Stomach (tissue), 9 donors: ENCODE results near the gene SLC12A7. TPM values are rescaled to one million over a fixed set of nuclear protein-coding genes. Genes with fewer than 3 reads are reported as not detected.
A peak's percentile ranks its signal among the peaks of the same experiment; 100 is the strongest.

Experiments
- DNase-seq, 2 donors: peaks; one replicate each; pipeline versions ENCODE4 v3.0.0 to v3.0.0-alpha.2; 2013 to 2019
- H3K27ac ChIP-seq, 5 donors: fragments of 200-600 bp in 4 of 5; sonication (generic) in 4 of 5; one replicate each; pipeline ENCODE4 v1.5.1; 2013 to 2019; ENCODE audit warnings: mild to moderate bottlenecking in 1 of 5, moderate library complexity in 1 of 5
- H3K27me3 ChIP-seq, 3 donors: fragments of 200-600 bp; sonication (generic); one replicate each; pipeline ENCODE4 v1.5.1; 2017 to 2019; ENCODE audit warnings: mixed run types in 1 of 3
- H3K36me3 ChIP-seq, 4 donors: fragments of 200-600 bp; sonication (generic); 1 replicate in 3 of 4; 2 replicates in 1 of 4; pipeline ENCODE4 v1.5.1; 2016 to 2019
- H3K4me1 ChIP-seq, 4 donors: fragments of 200-600 bp; sonication (generic); one replicate each; pipeline ENCODE4 v1.5.1; 2016 to 2019
- H3K4me3 ChIP-seq, 4 donors: fragments of 200-600 bp; sonication (generic) in 3 of 4; one replicate each; pipeline ENCODE4 v1.5.1; 2016 to 2019; ENCODE audit warnings: mild to moderate bottlenecking in 1 of 4
- H3K9me3 ChIP-seq, 4 donors: fragments of 200-600 bp; sonication (generic); one replicate each; pipeline ENCODE4 v1.5.1; 2016 to 2019
- CTCF ChIP-seq, 7 experiments: fragments of 450-650 bp in 4 of 7; fragments of 200-600 bp in 3 of 7; sonication (generic) in 3 of 7; IDR thresholded peaks; one replicate each; pipeline ENCODE4 v1.5.1; 2016 to 2019; ENCODE audit warnings: antibody characterized with exemption in 7 of 7, control low read depth in 2 of 7, mild to moderate bottlenecking in 1 of 7
- EP300 ChIP-seq: sonication (generic); formaldehyde crosslinking; IDR thresholded peaks from one replicate; pipeline ENCODE4 v1.6.1; 2017; ENCODE audit warnings: antibody characterized with exemption
- POLR2A ChIP-seq, 4 donors: fragments of 450-650 bp; IDR thresholded peaks; one replicate each; pipeline ENCODE4 v1.6.1; 2016; ENCODE audit warnings: antibody characterized with exemption in 4 of 4, control low read depth in 2 of 4, mild to moderate bottlenecking in 1 of 4, moderate library complexity in 1 of 4
- POLR2AphosphoS5 ChIP-seq, 3 donors: sonication (generic); formaldehyde crosslinking; IDR thresholded peaks; one replicate each; pipeline ENCODE4 v1.6.1; 2016; ENCODE audit warnings: antibody characterized with exemption in 3 of 3
- WGBS, 5 donors: extraction: QIAGEN DNeasy Blood & Tissue Kit in 3 of 5; methylation state at CpG; one replicate each; pipeline versions ENCODE4 v1.1.5 to v1.1.7; 2013 to 2018; 5-methylcytosine and 5-hydroxymethylcytosine counted together
- intact Hi-C: fragments of 100-400 bp; cut with DNase I; formaldehyde crosslinking; loops from one replicate; pipeline ENCODE4 v1.15.1; 2023; ENCODE audit warnings: low total_unique reads
- polyA plus RNA-seq, 3 donors: library from polyadenylated mRNA; stranded (reverse); fragments of 200-250 nt; gene quantifications; one replicate each; pipeline ENCODE4 v1.2.3, GENCODE V29; 2013
- total RNA-seq, 5 donors: library from RNA; depleted of rRNA; stranded (reverse); fragments of >200 nt; gene quantifications; one replicate each; pipeline versions ENCODE4 v1.1.0 to v1.2.3, GENCODE V29; 2014 to 2016
- donor health status: healthy with polysubstance abuse.
- donor health status: Bipolar disorder and iron deficiency.
- donor health status: healthy.

Gene SLC12A7
- total and polyA plus RNA-seq, 8 donors, result 4.7 to 346 (median 37.7) TPM

GRCh38 chr5:1156033-1156753 is 44.3 kb upstream of the SLC12A7 start:
- H3K27me3 ChIP-seq, result peaks cover 0 to 88% (median 23%) of the 10 kb centered on the region in 3 donors
- intact Hi-C loops, result no loop called here
- H3K27ac ChIP-seq, result no peak overlapping the region
- H3K4me1 ChIP-seq, result peaks cover 13 to 33% (median 19%) of the 10 kb centered on the region in 4 donors
- peak in 1 of 2 donors; percentile 58 for DNase-seq
- H3K36me3 ChIP-seq, result no peaks in the 10 kb centered on the region
- H3K4me3 ChIP-seq, result peak overlapping the region; percentile 24 to 47 (median 27)
- TF ChIP-seq POLR2A (IDR thresholded peaks at IDR 0.05) (no peak), CTCF (IDR thresholded peaks at IDR 0.05) (no peak), POLR2AphosphoS5 (IDR thresholded peaks at IDR 0.05) (no peak), EP300 (no peak)
- 20 to 69% (median 23%) methylated on average over 11 to 51 of the region's 51 CpGs for WGBS, 5 donors
- peaks cover 3 to 6% (median 5%) of the 10 kb centered on the region in 4 donors for H3K9me3 ChIP-seq

GRCh38 chr5:1155191-1156032 is 43.5 kb upstream of the SLC12A7 start:
- intact Hi-C loops, result no loop called here
- H3K27me3 ChIP-seq, result peaks cover 0 to 91% (median 23%) of the 10 kb centered on the region in 3 donors
- peaks cover 3 to 6% (median 5%) of the 10 kb centered on the region in 4 donors for H3K9me3 ChIP-seq
- peak overlapping the region; percentile 24 to 47 (median 27) for H3K4me3 ChIP-seq
- WGBS, 5 donors, result 2 to 6% (median 3%) methylated on average over 32 to 96 of the region's 98 CpGs
- TF ChIP-seq POLR2A (IDR thresholded peaks at IDR 0.05) (no peak), POLR2AphosphoS5 (IDR thresholded peaks at IDR 0.05) (no peak), CTCF (IDR thresholded peaks at IDR 0.05) (no peak), EP300 (no peak)
- peaks cover 13 to 29% (median 19%) of the 10 kb centered on the region in 4 donors for H3K4me1 ChIP-seq
- no peak overlapping the region for H3K27ac ChIP-seq
- peak in 1 of 2 donors; percentile 52 for DNase-seq
- H3K36me3 ChIP-seq, result no peaks in the 10 kb centered on the region

GRCh38 chr5:1153428-1153827 is 41.6 kb upstream of the SLC12A7 start:
- Histone ChIP-seq H3K36me3 (no peaks in the 10 kb centered on the region), H3K9me3 (peaks cover 3 to 6% (median 5%) of the 10 kb centered on the region in 4 donors), H3K4me1 (peaks cover 13 to 29% (median 19%) of the 10 kb centered on the region in 4 donors), H3K27me3 (peaks cover 0 to 73% (median 23%) of the 10 kb centered on the region in 3 donors), H3K27ac (no peak overlapping the region), H3K4me3 (no peak overlapping the region)
- 65 to 83% (median 71%) methylated on average over 9 to 12 of the region's 12 CpGs for WGBS, 5 donors
- DNase-seq, result no peak
- intact Hi-C loops, result no loop called here
- no peak for TF ChIP-seq EP300
- TF ChIP-seq POLR2A (IDR thresholded peaks at IDR 0.05), result no peak
- no peak for TF ChIP-seq POLR2AphosphoS5 (IDR thresholded peaks at IDR 0.05)
- no peak for TF ChIP-seq CTCF (IDR thresholded peaks at IDR 0.05)

GRCh38 chr5:1152771-1153282 is 41.0 kb upstream of the SLC12A7 start:
- no peak for DNase-seq
- Histone ChIP-seq H3K27ac (no peak overlapping the region), H3K4me3 (no peak overlapping the region), H3K36me3 (no peaks in the 10 kb centered on the region), H3K4me1 (peaks cover 13 to 29% (median 19%) of the 10 kb centered on the region in 4 donors), H3K27me3 (peaks cover 0 to 70% (median 23%) of the 10 kb centered on the region in 3 donors), H3K9me3 (peaks cover 3 to 6% (median 5%) of the 10 kb centered on the region in 4 donors)
- 37 to 51% (median 46%) methylated on average over 15 of the region's 15 CpGs for WGBS, 5 donors
- intact Hi-C loops, result no loop called here
- TF ChIP-seq POLR2A (IDR thresholded peaks at IDR 0.05) (no peak), CTCF (IDR thresholded peaks at IDR 0.05) (no peak), POLR2AphosphoS5 (IDR thresholded peaks at IDR 0.05) (no peak), EP300 (no peak)
